Smooth muscle cell (in vitro differentiated cells): ENCODE results near the gene CROCC2. TPM values are rescaled to one million over a fixed set of nuclear protein-coding genes. Genes with fewer than 3 reads are reported as not detected.

Experiments
- DNase-seq: peaks from one replicate; lab custom pipeline; 2025; ENCODE audit not compliant: unreplicated experiment; lab: John Stamatoyannopoulos, UW
- H2AFZ ChIP-seq: fragments of 200-600 bp; sonication (generic); 2 replicates; pipeline ENCODE4 v1.6.0; 2016; ENCODE audit warnings: antibody characterized with exemption, low read depth, mild to moderate bottlenecking
- H3F3A ChIP-seq: fragments of 200-600 bp; sonication (generic); 2 replicates; pipeline ENCODE4 v1.6.0; 2017; ENCODE audit warnings: antibody characterized with exemption, low read depth
- H3K27ac ChIP-seq: fragments of 200-600 bp; sonication (generic); 2 replicates; pipeline ENCODE4 v1.5.1; 2016; ENCODE audit warnings: low read depth, mild to moderate bottlenecking
- H3K27me3 ChIP-seq: fragments of 200-600 bp; sonication (generic); 2 replicates; pipeline ENCODE4 v1.6.1; 2016; ENCODE audit warnings: low read depth, mild to moderate bottlenecking
- H3K36me3 ChIP-seq: fragments of 200-600 bp; sonication (generic); 2 replicates; pipeline ENCODE4 v1.5.1; 2016; ENCODE audit warnings: low read depth
- H3K4me1 ChIP-seq: fragments of 200-600 bp; sonication (generic); 2 replicates; pipeline ENCODE4 v1.5.1; 2016; ENCODE audit warnings: low read depth
- H3K4me2 ChIP-seq: fragments of 200-600 bp; sonication (generic); 2 replicates; pipeline ENCODE4 v1.6.0; 2016; ENCODE audit warnings: mild to moderate bottlenecking
- H3K4me3 ChIP-seq: fragments of 200-600 bp; sonication (generic); 2 replicates; pipeline ENCODE4 v1.5.1; 2016; ENCODE audit warnings: mild to moderate bottlenecking
- H3K79me2 ChIP-seq: fragments of 200-600 bp; sonication (generic); 2 replicates; pipeline ENCODE4 v1.6.0; 2016; ENCODE audit warnings: low read depth, mild to moderate bottlenecking
- H3K9ac ChIP-seq: fragments of 200-600 bp; sonication (generic); 2 replicates; pipeline ENCODE4 v1.6.0; 2016; ENCODE audit warnings: low read depth
- H3K9me3 ChIP-seq: fragments of 200-600 bp; sonication (generic); replicated peaks from 2 replicates; pipeline ENCODE4 v1.5.1; 2016; ENCODE audit warnings: low read depth
- H4K20me1 ChIP-seq: fragments of 200-600 bp; sonication (generic); 2 replicates; pipeline ENCODE4 v1.6.0; 2016; ENCODE audit warnings: low read depth
- CTCF ChIP-seq: fragments of 200-600 bp; sonication (generic); IDR thresholded peaks from 2 replicates; pipeline ENCODE4 v1.5.1; 2017; ENCODE audit warnings: borderline replicate concordance, mild to moderate bottlenecking, antibody characterized with exemption; ENCODE audit not compliant: insufficient read depth, poor library complexity, severe bottlenecking
- WGBS: methylation state at CpG from one replicate; pipeline ENCODE4 v1.1.7; 2016; ENCODE audit warnings: low lambda C conversion rate; 5-methylcytosine and 5-hydroxymethylcytosine counted together
- polyA plus RNA-seq: library from polyadenylated mRNA; unstranded; fragments of >200 nt; fragmentation: Nextera tagmentation; extraction: Ambion mirVana; gene quantifications from 2 replicates; pipeline ENCODE4 v1.2.1, GENCODE V29; 2016
- total RNA-seq: library from RNA; depleted of rRNA; stranded (reverse); fragments of >200 nt; gene quantifications from 2 replicates; pipeline ENCODE4 v1.2.3, GENCODE V29; 2014

The CROCC2 gene
- total and polyA plus RNA-seq, 2 experiments from 2014 or later: not detected

- Histone ChIP-seq H3K79me2 (no peaks in the 10 kb centered on the region), H3K27ac (no peak overlapping the region), H3F3A (no peaks in the 10 kb centered on the region), H3K4me2 (no peak overlapping the region), H3K9ac (no peak overlapping the region), H4K20me1 (no peaks in the 10 kb centered on the region), H3K4me3 (no peak overlapping the region), H3K9me3 (no peaks in the 10 kb centered on the region), H2AFZ (no peak overlapping the region), H3K27me3 (no peaks in the 10 kb centered on the region), H3K4me1 (no peaks in the 10 kb centered on the region), H3K36me3 (no peaks in the 10 kb centered on the region)
- no peak for DNase-seq
- no peak for TF ChIP-seq CTCF
- WGBS: 95% methylated on average over 20 of the region's 20 CpGs
Measured at GRCh38 chr2:241019441-241020139, 113.5 kb downstream of the CROCC2 start.

GRCh38 chr2:241020201-241020600 is 114.1 kb downstream of the CROCC2 start:
- WGBS: 97% methylated on average over 10 of the region's 10 CpGs
- H3K27me3 ChIP-seq: no peaks in the 10 kb centered on the region
- H3K9me3 ChIP-seq: peaks cover 4% of the 10 kb centered on the region
- no peaks in the 10 kb centered on the region for H3K4me1 ChIP-seq
- no peaks in the 10 kb centered on the region for H4K20me1 ChIP-seq
- no peak overlapping the region for H2AFZ ChIP-seq
- H3K36me3 ChIP-seq: no peaks in the 10 kb centered on the region
- no peaks in the 10 kb centered on the region for H3F3A ChIP-seq
- no peak overlapping the region for H3K4me3 ChIP-seq
- no peak overlapping the region for H3K4me2 ChIP-seq
- no peaks in the 10 kb centered on the region for H3K79me2 ChIP-seq
- H3K9ac ChIP-seq: no peak overlapping the region
- no peak overlapping the region for H3K27ac ChIP-seq
- no peak for DNase-seq
- no peak for TF ChIP-seq CTCF

- Histone ChIP-seq H3K9ac (no peak overlapping the region), H3K4me3 (no peak overlapping the region), H3K9me3 (peaks cover 5% of the 10 kb centered on the region), H3K36me3 (no peaks in the 10 kb centered on the region), H3F3A (no peaks in the 10 kb centered on the region), H4K20me1 (no peaks in the 10 kb centered on the region), H3K27ac (no peak overlapping the region), H3K79me2 (no peaks in the 10 kb centered on the region), H2AFZ (no peak overlapping the region), H3K4me2 (no peak overlapping the region), H3K27me3 (no peaks in the 10 kb centered on the region), H3K4me1 (no peaks in the 10 kb centered on the region)
- TF ChIP-seq CTCF: no peak
- WGBS: 87% methylated on average over 8 of the region's 8 CpGs
- no peak for DNase-seq
Measured at GRCh38 chr2:241020629-241021190, 114.6 kb downstream of the CROCC2 start.

- TF ChIP-seq CTCF: no peak
- Histone ChIP-seq H3F3A (no peaks in the 10 kb centered on the region), H3K79me2 (no peaks in the 10 kb centered on the region), H3K4me2 (no peak overlapping the region), H3K4me3 (no peak overlapping the region), H3K27ac (no peak overlapping the region), H3K27me3 (no peaks in the 10 kb centered on the region), H3K36me3 (no peaks in the 10 kb centered on the region), H3K9me3 (peaks cover 10% of the 10 kb centered on the region), H4K20me1 (no peaks in the 10 kb centered on the region), H3K4me1 (no peaks in the 10 kb centered on the region), H3K9ac (no peak overlapping the region), H2AFZ (no peak overlapping the region)
- WGBS: 53% methylated on average over 1 of the region's 1 CpG
- no peak for DNase-seq
Measured at GRCh38 chr2:241025639-241026038, 119.5 kb downstream of the CROCC2 start.
